Inflammatory macrophage treated with lipopolysaccharide for 1 hour (primary cell): Measurements from ENCODE around the gene SSH2.
A peak's percentile ranks its signal among the peaks of the same experiment; 100 is the strongest.

Experiments
- DNase-seq, 2 donors: peaks; one replicate each; pipeline ENCODE4 v3.0.0-alpha.2; 2020 to 2022

Gene SSH2

GRCh38 chr17:29776026-29776425, 154.0 kb downstream of the SSH2 start:
- no peak for DNase-seq

DNA sequence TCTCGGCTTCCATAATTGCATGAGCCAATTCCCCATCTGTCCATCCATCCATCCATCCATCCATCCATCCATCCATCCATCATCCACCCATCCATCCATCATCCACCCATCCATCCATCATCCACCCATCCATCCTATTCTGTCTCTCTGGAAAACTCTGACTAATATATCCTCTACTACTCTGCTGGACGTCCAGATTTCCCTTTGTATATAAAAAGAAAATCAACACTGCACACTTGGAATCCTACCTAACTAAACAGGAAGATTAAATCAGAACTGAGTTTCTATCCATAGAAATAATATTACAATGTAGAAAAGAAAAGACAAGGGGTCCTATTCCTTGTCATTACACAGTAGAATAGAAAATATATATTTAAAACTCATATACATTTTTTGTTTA, 157.0 kb downstream of the SSH2 start:
- DNase-seq: no peak

- DNase-seq: no peak
Measured at GRCh38 chr17:29771546-29771945, 158.5 kb downstream of the SSH2 start.

DNA sequence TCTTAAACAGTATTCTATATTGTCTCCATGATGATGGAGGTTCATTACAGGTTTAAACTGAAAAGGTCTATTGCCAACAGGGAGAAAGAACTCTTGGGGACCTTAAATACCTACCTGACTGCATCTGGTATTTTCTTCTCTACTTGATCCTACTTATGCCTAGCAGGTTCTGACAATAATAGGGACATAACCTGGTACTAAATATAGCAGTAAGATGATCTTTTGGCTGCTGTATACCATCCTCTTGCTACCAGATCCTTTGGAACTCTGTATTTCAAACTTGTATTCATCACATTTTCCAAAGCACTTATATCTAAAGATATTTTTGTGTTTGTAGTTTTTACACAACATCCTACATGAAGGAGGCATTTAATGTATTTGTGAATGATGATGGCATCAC, 160.8 kb downstream of the SSH2 start:
- DNase-seq: no peak

DNA sequence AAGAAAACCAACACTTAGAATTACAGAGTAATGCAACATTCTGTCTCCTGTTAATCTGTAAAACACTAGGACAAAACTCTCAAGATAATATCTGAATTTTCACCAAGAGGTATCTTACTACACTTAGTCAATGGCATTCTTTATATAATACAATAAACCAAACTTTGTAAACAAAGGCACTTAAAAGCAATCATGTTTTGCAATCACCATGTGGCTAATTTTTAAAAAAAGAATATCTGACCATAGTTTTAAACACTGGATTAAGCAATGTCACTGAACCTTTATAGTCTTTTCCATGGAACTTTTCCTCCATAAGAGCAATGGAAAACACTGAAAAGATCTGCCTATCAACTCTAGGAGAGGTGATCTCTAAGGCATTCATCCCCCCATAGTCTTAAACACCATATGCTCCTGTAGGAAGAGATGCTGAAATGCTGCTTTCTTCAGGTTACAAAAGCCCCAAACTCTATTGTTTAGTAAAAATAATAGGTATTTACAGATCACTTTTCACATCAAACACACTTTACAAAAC, 163.2 kb downstream of the SSH2 start:
- DNase-seq: no peak

- no peak for DNase-seq
Measured at GRCh38 chr17:29764748-29765147, 165.3 kb downstream of the SSH2 start.

DNA sequence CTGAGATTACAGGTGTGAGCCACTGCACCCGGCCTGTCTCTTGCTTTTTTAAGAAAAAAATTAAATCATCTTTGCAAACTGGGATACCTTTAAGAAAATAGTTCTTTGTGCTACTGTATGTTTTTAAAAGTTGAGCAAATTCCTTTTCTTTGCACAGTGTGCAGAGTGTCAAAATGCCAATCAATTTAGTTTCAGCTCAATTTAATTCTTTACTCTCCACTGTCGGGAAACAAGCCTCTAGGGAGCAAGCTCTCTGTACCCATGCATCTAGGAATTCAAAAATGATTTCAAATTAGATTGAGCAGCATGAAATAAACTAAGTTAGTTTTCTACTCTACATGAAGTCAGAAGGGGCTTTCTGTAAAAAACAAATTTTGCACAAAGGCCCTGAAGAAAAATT, 165.8 kb downstream of the SSH2 start:
- DNase-seq: no peak

DNA sequence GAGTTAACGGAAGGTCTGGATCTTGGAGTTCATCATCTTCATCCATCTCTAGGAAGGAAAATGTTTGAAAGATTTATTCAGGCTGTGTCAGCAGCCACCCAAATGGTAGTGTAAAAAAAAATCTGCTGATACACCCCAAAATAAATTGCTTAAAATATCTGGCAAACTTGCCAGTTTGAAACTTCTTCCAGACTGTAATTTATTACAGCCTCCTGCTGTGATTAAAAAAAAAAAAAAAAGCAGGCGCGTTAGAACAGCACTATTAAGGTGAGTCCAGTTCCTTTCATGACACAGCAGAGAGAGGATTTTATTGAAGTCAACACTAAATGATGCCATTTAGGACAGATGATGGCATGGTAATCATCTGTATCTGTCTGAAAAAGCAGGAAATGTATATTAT, 166.8 kb downstream of the SSH2 start:
- no peak for DNase-seq

GRCh38 chr17:29761040-29761761, 168.8 kb downstream of the SSH2 start:
- DNase-seq: peak; percentile 88 to 94

GRCh38 chr17:29760279-29761039, 169.6 kb downstream of the SSH2 start:
- DNase-seq: no peak

GRCh38 chr17:29758255-29758654, 171.8 kb downstream of the SSH2 start:
- no peak for DNase-seq

DNA sequence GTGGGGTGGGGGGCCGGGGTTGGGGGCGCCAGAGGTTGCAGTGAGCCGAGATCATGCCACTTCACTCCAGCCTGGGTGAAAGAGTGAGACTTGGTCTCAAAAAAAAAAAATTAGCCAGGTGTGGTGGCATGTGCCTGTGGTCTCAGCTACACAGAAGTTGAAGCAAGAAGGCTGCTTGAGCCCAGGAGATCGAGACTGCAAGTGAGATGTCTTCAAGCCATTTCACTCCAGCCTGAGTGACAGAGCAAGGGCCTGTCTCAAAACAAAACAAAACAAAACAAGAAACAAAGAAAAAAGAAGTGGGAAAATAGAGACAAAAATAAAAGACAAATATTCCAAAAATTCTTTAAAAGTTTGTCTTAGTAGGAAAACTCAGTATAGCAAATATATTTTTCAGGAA, 172.2 kb downstream of the SSH2 start:
- no peak for DNase-seq

GRCh38 chr17:29753845-29754439, 176.1 kb downstream of the SSH2 start:
- DNase-seq: no peak

DNA sequence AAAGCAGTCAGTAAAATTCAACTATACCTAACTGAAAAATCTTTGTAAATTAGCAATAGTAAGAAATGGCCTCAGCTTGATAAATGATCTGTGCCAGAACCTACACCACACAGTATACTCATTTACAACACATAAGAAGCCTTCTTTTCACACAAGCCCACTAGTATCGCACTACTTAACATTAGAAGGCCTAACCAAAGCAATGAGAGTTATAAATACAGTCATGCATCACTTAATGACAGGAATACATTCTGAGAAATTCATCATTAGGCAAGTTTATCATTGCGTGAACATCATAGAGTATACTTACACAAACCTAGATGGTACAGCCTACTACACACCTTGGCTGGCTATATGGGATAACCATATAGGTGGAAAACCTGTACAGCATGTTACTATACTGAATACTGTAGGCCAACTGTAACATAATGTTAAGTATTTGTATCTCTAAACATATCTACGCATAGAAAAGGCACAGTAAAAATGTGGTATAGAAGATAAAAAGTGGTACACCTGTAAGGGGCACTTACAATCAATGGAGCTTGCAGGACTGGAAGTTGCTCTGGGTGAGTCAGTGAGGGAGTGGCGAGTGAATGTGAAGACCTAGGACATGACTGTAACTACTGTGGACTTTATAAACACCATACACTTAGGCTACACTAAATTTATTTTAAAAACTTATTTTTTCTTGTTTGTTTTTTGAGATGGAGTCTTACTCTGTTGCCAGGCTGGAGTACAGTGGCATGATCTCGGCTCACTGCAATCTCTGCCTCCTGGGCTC, 180.8 kb downstream of the SSH2 start:
- DNase-seq: no peak

DNA sequence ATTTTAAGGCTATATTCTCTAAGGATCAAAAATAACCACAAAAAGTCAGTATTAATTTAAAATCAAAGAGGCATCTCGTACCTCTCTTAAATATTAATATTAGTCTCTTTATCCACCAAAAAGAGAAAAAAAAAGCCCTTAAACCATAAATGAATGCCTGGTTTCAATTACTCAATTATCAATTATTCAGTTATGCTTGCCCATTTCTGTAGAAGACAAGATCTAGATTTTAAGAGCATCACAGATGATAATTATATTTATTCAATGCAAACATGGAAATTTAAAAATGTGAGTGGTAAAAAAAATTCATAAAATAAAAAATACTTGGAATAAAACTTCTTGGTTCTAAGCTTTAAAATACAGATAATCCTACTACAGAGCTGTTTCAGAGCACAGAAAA, 181.6 kb downstream of the SSH2 start:
- no peak for DNase-seq

DNA sequence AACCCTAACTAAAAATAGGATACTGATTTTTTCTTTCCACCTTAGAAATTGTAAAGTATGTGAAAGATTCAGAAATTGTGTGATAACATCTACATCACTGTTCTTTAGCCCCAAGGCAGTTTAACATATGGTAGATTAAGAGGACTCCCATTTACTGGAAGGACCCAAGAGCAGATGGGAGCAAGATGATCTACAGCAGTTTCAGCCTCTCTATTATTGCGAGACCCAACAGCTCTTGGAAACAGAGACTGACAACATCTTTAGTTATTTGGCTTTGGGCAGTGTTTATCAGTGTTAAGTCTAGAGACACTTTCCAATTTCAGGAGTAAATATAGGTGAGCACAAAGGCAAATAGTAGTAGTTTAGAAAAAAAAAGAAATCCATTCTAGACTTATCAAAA, 182.4 kb downstream of the SSH2 start:
- no peak for DNase-seq

GRCh38 chr17:29746669-29747068, 183.4 kb downstream of the SSH2 start:
- DNase-seq: no peak

DNA sequence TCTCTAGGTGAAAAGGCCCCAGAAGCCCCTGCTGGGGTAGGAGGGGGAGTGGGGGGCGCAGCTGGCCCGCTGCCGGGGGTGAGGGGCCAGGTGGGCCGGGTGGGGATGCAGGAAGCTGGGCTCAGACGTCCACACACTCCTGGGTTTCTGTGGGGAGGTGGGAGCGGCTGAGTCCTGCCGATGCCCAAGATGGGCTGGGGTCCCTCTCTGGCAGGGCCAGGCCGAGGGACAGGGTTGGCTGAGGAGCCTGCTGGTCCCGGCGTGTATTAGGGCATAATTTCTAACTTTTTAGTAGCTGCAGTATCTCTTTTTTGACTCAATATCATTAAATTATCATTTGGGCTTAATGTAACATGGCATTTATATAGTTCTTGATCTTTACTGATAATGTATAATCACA, 185.9 kb downstream of the SSH2 start:
- no peak for DNase-seq

GRCh38 chr17:29742210-29742513, 187.9 kb downstream of the SSH2 start:
- no peak for DNase-seq

DNA sequence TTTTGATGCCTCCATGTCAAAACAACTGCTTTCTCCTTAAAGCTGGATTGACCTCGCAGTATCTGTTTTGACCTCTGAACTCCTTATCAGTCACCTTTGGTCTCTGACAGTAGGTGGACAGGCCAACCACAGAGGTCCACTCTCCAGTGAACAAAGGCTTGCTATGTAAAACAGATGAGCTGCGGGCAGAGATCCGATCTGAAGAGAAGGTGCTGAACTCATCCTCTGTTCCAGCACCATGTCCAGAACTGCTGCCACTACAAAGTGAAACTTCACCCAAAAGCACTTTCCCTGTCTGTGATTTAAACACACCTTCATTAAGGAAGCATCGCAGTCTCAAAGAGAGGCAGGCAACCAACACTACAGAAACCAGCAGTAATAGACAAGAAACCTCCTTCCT, 190.0 kb downstream of the SSH2 start:
- DNase-seq: no peak

- no peak for DNase-seq
Measured at GRCh38 chr17:29734640-29735039, 195.4 kb downstream of the SSH2 start.

GRCh38 chr17:29733166-29733565, 196.9 kb downstream of the SSH2 start:
- peak in 1 of 2 donors; percentile 33 for DNase-seq

GRCh38 chr17:29732613-29733012, 197.4 kb downstream of the SSH2 start:
- DNase-seq: no peak
